Tibial nerve (tissue), 4 donors: ENCODE measurements around the gene DHH. TPM values are rescaled to one million over a fixed set of nuclear protein-coding genes. Genes with fewer than 3 reads are reported as not detected.

Experiments
- DNase-seq, 2 donors: peaks; one replicate each; pipeline ENCODE4 v3.0.0-alpha.2; 2019; ENCODE audit warnings: low spot score in 2 of 2
- H3K27ac ChIP-seq, 4 donors: fragments of 200-600 bp; sonication (generic) in 3 of 4; one replicate each; pipeline ENCODE4 v1.5.1; 2017 to 2019; ENCODE audit warnings: mild to moderate bottlenecking in 1 of 4
- H3K27me3 ChIP-seq, 2 donors: fragments of 200-600 bp; sonication (generic) in 1 of 2; one replicate each; pipeline versions ENCODE4 v1.5.1 to v1.6.0; 2017 to 2019
- H3K36me3 ChIP-seq, 3 donors: fragments of 200-600 bp; sonication (generic); one replicate each; pipeline ENCODE4 v1.5.1; 2018 to 2019
- H3K4me1 ChIP-seq, 4 donors: fragments of 200-600 bp; sonication (generic) in 3 of 4; one replicate each; pipeline ENCODE4 v1.5.1; 2017 to 2019
- H3K4me3 ChIP-seq, 4 donors: fragments of 200-600 bp; sonication (generic) in 3 of 4; one replicate each; pipeline ENCODE4 v1.5.1; 2017 to 2019; ENCODE audit warnings: mild to moderate bottlenecking in 1 of 4, moderate library complexity in 1 of 4
- H3K9me3 ChIP-seq, 4 donors: fragments of 200-600 bp; sonication (generic) in 3 of 4; one replicate each; pipeline ENCODE4 v1.5.1; 2017 to 2019
- CTCF ChIP-seq, 5 experiments: fragments of 200-600 bp in 3 of 5; fragments of 450-650 bp in 2 of 5; sonication (generic) in 3 of 5; IDR thresholded peaks; one replicate each; pipeline ENCODE4 v1.5.1; 2016 to 2019; ENCODE audit warnings: antibody characterized with exemption in 5 of 5, mild to moderate bottlenecking in 3 of 5, moderate library complexity in 2 of 5
- EP300 ChIP-seq, 2 donors: sonication (generic); formaldehyde crosslinking; IDR thresholded peaks; one replicate each; pipeline ENCODE4 v1.6.1; 2017; ENCODE audit warnings: antibody characterized with exemption in 2 of 2, mild to moderate bottlenecking in 1 of 2
- POLR2A ChIP-seq, 2 donors: fragments of 450-650 bp; IDR thresholded peaks; one replicate each; pipeline ENCODE4 v1.6.1; 2017; ENCODE audit warnings: antibody characterized with exemption in 2 of 2, mild to moderate bottlenecking in 2 of 2, moderate library complexity in 2 of 2
- WGBS, 2 donors: methylation state at CpG; one replicate each; pipeline ENCODE4 v1.1.5; 2018; 5-methylcytosine and 5-hydroxymethylcytosine counted together
- total RNA-seq, 4 donors: library from RNA; depleted of rRNA; stranded (reverse); fragments of >200 nt; gene quantifications; one replicate each; pipeline ENCODE4 v1.1.0, GENCODE V29; 2016

Gene DHH
- total RNA-seq, 4 donors from 2014 or later: 55.5 to 94.7 (median 60.1) TPM

GRCh38 chr12:49097381-49097780 lies 2.8 kb upstream of the DHH start:
- WGBS, 2 donors: 49 to 72% methylated on average over 3 of the region's 3 CpGs
- Histone ChIP-seq H3K4me1 (peaks cover 0 to 43% (median 16%) of the 10 kb centered on the region in 4 donors), H3K27ac (peak overlapping the region in 3 of 4 donors; percentile 11 to 74 (median 56)), H3K36me3 (peaks cover 5 to 65% (median 7%) of the 10 kb centered on the region in 3 donors), H3K9me3 (no peaks in the 10 kb centered on the region), H3K4me3 (no peak overlapping the region), H3K27me3 (peaks cover 0 to 17% of the 10 kb centered on the region in 2 donors)
- TF ChIP-seq CTCF (IDR thresholded peaks at IDR 0.05) (no peak), EP300 (IDR thresholded peaks at IDR 0.05) (no peak), POLR2A (IDR thresholded peaks at IDR 0.05) (no peak)
- no peak for DNase-seq

- WGBS, 2 donors: 43 to 48% methylated on average over 2 of the region's 2 CpGs
- Histone ChIP-seq H3K36me3 (peaks cover 0 to 41% (median 0%) of the 10 kb centered on the region in 3 donors), H3K27me3 (peaks cover 0 to 37% of the 10 kb centered on the region in 2 donors), H3K4me3 (peak overlapping the region in 3 of 4 donors; percentile 30 to 65 (median 42)), H3K4me1 (peaks cover 0 to 67% (median 38%) of the 10 kb centered on the region in 4 donors), H3K9me3 (no peaks in the 10 kb centered on the region), H3K27ac (peak overlapping the region; percentile 65 to 94 (median 84))
- DNase-seq: no peak
- TF ChIP-seq POLR2A (IDR thresholded peaks at IDR 0.05) (no peak), EP300 (IDR thresholded peaks at IDR 0.05) (no peak), CTCF (IDR thresholded peaks at IDR 0.05) (no peak)
Observed at GRCh38 chr12:49094975-49095365, 369 bp upstream of the DHH start.

- H3K4me3 ChIP-seq: peak overlapping the region; percentile 30 to 65 (median 46)
- TF ChIP-seq EP300 (IDR thresholded peaks at IDR 0.05) (no peak), POLR2A (IDR thresholded peaks at IDR 0.05) (no peak), CTCF (IDR thresholded peaks at IDR 0.05) (no peak)
- peak overlapping the region; percentile 65 to 94 (median 84) for H3K27ac ChIP-seq
- peaks cover 0 to 79% (median 50%) of the 10 kb centered on the region in 4 donors for H3K4me1 ChIP-seq
- peaks cover 0 to 29% (median 0%) of the 10 kb centered on the region in 3 donors for H3K36me3 ChIP-seq
- DNase-seq: no peak
- H3K27me3 ChIP-seq: peaks cover 0 to 48% of the 10 kb centered on the region in 2 donors
- WGBS, 2 donors: 5 to 6% methylated on average over 9 of the region's 9 CpGs
- no peaks in the 10 kb centered on the region for H3K9me3 ChIP-seq
Observed at GRCh38 chr12:49093792-49094159, 825 bp downstream of the DHH start.

GRCh38 chr12:49092816-49093406 lies 1.7 kb downstream of the DHH start:
- TF ChIP-seq CTCF (IDR thresholded peaks at IDR 0.05): no peak
- TF ChIP-seq POLR2A (IDR thresholded peaks at IDR 0.05): no peak
- no peak for TF ChIP-seq EP300 (IDR thresholded peaks at IDR 0.05)
- H3K4me3 ChIP-seq: peak overlapping the region; percentile 30 to 65 (median 46)
- no peaks in the 10 kb centered on the region for H3K9me3 ChIP-seq
- no peak for DNase-seq
- H3K36me3 ChIP-seq: peaks cover 0 to 21% (median 0%) of the 10 kb centered on the region in 3 donors
- H3K4me1 ChIP-seq: peaks cover 0 to 84% (median 57%) of the 10 kb centered on the region in 4 donors
- peaks cover 0 to 50% of the 10 kb centered on the region in 2 donors for H3K27me3 ChIP-seq
- H3K27ac ChIP-seq: peak overlapping the region; percentile 65 to 94 (median 84)
- 50 to 53% methylated on average over 4 of the region's 4 CpGs for WGBS, 2 donors

GRCh38 chr12:49092086-49092815 lies 2.4 kb downstream of the DHH start:
- DNase-seq: peak in 1 of 2 donors; percentile 45
- H3K4me1 ChIP-seq: peaks cover 0 to 84% (median 58%) of the 10 kb centered on the region in 4 donors
- peak overlapping the region; percentile 30 to 65 (median 42) for H3K4me3 ChIP-seq

More at GRCh38 chr12:49092086-49092815, 2.4 kb downstream of the DHH start:
- Histone ChIP-seq H3K36me3 (peaks cover 0 to 14% (median 0%) of the 10 kb centered on the region in 3 donors), H3K27ac (peak overlapping the region; percentile 50 to 94 (median 82)), H3K27me3 (peaks cover 0 to 50% of the 10 kb centered on the region in 2 donors), H3K9me3 (no peaks in the 10 kb centered on the region)
- TF ChIP-seq EP300 (IDR thresholded peaks at IDR 0.05): peak in 1 of 2 donors; percentile 62
- peak in 4 of 5 experiments; percentile 13 to 39 (median 24) for TF ChIP-seq CTCF (IDR thresholded peaks at IDR 0.05)
- TF ChIP-seq POLR2A (IDR thresholded peaks at IDR 0.05): peak; percentile 9 to 28
- 4 to 5% methylated on average over 27 to 30 of the region's 32 CpGs for WGBS, 2 donors
